Retina (tissue), 1 donor: Measurements from ENCODE around the gene TAF11L10.
"Not testable (repeated sequence)": the region's sequence is repeated elsewhere in the genome, so short reads cannot be mapped to it uniquely, and the experiment has no call there.

Experiments used
- DNase-seq: peaks from one replicate; pipeline ENCODE4 v3.0.0-alpha.2; 2016

Gene TAF11L10

DNA sequence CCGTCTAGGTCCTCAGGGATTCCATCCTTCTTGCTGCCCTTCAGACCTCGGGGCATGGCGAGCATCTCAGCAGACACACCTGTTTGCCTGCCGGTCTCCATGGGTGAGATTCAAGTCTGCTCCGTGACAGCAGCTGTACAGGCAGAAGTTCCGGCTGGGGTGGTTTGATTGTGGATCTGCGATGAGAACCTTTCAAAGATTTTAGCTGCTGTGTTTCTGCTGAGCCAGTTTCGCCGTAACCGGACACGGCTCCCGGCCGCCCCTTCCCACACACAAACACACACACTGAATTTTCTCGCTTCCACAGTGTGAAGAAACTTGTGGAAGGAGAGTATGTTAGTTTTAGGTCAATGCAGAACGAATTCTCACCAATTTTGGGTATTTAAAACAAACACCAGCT lies at the start of gene TAF11L10:
Gene TAF11L10 (minus strand): TSS at position 101 of the 400 bp plus-strand sequence.
- not testable (repeated sequence) for DNase-seq

DNA sequence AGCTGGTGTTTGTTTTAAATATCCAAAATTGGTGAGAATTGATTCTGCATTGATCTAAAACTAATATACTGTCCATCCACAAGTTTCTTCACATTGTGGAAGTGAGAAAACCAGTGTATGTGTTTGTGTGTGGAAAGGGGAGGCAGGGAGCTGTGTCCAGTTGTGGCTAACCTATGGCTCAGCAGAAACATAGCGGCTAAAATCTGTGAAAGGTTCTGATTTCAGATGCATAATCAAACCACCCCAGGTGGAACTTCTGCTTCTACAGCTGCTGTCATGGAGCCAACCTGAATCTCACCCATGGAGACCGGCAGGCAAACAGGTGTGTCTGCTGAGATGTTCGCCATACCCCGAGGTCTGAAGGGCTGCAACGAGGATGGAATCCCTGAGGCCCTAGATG lies 36.5 kb upstream of the TAF11L10 start, which contains the start of gene TAF11L14:
Gene TAF11L14 (plus strand): TSS at position 301 of the 400 bp plus-strand sequence.
- no peak for DNase-seq

- not testable (repeated sequence) for DNase-seq
Observed at GRCh38 chr5:17631788-17632187, 34.2 kb upstream of the TAF11L10 start, which contains the start of gene TAF11L13. TAF11L13 (plus strand) TSS chr5:17632088.

- DNase-seq: no peak
Observed at GRCh38 chr5:17625686-17626085, 28.1 kb upstream of the TAF11L10 start.

GRCh38 chr5:17620627-17621026 lies 23.0 kb upstream of the TAF11L10 start:
- DNase-seq: no peak

GRCh38 chr5:17619354-17619753 lies 21.7 kb upstream of the TAF11L10 start:
- DNase-seq: no peak

DNA sequence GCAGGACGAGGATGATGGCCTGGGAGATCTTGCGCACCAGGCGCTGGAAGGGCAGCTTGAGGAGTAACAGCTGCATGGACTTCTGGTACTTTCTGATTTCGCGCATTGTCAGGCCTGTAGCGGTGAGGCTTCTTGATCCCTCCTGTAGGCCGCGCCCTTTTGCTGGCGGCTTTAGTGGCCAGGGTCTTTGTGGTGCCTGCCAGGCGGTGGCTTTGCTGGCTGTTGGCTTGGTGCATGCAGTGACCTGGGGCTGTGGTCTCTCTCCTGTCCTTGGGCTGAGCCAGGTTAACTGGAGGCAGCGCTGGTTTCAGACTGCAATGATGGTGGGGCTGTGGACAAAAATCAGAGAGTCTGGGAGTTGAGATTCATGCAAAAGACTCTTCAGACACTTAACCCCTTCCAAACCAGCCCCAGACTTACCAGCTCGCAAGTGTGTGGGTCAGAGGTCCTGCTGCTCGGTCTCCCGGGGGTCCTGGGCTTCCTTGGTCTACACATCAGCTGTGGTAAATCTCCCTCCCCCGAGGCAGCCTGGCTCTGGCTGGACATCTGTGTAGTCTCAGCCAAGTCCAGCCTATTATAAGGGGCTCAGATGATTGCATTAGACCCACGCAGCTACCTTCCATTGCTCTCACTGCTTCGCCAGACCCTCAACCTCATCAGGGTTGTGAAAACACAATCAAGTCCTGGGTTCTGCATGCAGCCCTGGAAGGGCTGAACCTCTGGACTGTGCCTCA lies 17.4 kb upstream of the TAF11L10 start:
- no peak for DNase-seq

DNA sequence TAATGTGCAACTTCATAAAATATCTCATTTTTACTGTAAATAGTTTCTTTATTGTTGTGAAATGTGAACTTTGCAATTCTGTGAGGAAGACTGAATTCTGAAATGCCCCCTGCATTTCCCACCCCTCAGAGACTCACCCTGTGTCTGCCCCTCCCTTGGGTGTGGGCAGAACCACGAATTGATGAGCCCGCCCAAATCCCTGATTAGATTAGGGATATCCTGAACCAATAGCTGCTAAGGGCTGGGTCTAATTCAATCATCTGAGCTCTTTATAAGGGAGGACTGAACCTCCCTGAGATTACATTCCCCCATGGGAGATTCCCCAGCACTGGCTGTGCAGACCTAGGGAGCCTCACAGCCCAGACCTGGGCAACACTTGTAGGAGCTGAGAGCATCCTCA lies 12.5 kb upstream of the TAF11L10 start, which contains the start of gene TAF11L12:
Gene TAF11L12 (plus strand): TSS at position 301 of the 400 bp plus-strand sequence.
- not testable (repeated sequence) for DNase-seq

DNA sequence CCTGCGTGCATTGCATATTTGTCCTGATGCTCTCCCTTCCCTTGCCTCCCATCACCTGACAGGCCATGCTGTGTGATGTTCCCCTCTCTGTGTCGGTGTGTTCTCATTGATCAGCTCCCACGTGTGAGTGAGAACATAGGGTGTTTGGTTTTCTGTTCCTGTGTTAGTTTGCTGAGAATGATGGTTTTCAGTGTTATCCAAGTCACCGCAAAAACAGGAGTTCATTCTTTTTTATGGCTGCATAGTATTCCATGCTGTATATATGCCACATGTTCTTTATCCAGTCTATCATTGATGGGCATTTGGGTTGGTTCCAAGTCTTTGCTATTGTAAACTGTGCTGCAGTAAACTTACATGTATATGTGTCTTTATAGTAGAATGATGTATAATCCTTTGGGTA lies 9.8 kb upstream of the TAF11L10 start:
- not testable (repeated sequence) for DNase-seq

DNA sequence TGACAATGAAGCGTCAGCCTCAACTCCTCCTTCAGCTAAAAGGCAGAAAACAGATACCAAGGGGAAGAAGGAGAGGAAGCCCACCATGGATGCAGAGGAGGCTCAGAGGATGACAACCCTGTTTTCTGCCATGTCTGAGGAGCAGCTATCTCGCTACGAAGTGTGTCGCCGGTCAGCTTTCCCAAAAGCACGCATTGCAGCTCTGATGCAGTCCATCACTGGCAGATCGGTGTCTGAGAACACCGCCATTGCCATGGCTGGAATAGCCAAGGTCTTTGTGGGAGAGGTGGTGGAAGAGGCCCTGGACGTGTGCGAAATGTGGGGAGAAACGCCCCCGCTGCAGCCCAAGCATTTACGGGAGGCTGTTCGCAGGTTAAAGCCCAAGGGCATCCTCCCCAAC lies 7.3 kb upstream of the TAF11L10 start:
- DNase-seq: no peak

- not testable (repeated sequence) for DNase-seq
Observed at GRCh38 chr5:17603880-17604279, 6.3 kb upstream of the TAF11L10 start, which contains the start of gene TAF11L11. TAF11L11 (plus strand) TSS chr5:17604183.

- not testable (repeated sequence) for DNase-seq
Observed at GRCh38 chr5:17594255-17594654, 3.4 kb downstream of the TAF11L10 start, which contains the start of gene TAF11L9. TAF11L9 (minus strand) TSS chr5:17594394.

GRCh38 chr5:17590860-17591259 lies 6.8 kb downstream of the TAF11L10 start, which contains the start of gene TAF11L8:
TAF11L8 (minus strand) TSS chr5:17590960.
- not testable (repeated sequence) for DNase-seq

GRCh38 chr5:17585658-17586057 lies 12.0 kb downstream of the TAF11L10 start, which contains the start of gene TAF11L7:
TAF11L7 (minus strand) TSS chr5:17585758.
- not testable (repeated sequence) for DNase-seq
